Right lung (tissue), 5 donors: ENCODE results near the gene TRAIP. TPM values are rescaled to one million over a fixed set of nuclear protein-coding genes. Genes with fewer than 3 reads are reported as not detected.
"Not testable (repeated sequence)": the region's sequence is repeated elsewhere in the genome, so short reads cannot be mapped to it uniquely, and the experiment has no call there.

Experiments used
- DNase-seq, 2 donors: peaks; one replicate each; pipeline ENCODE4 v3.0.0-alpha.2; 2013
- polyA plus RNA-seq, 5 donors: library from polyadenylated mRNA; unstranded; fragments of 120-200 nt; gene quantifications; one replicate each; pipeline versions ENCODE4 v1.2.1 to v1.2.3, GENCODE V29; 2013; ENCODE audit warnings: inconsistent platforms in 1 of 5, low replicate concordance in 1 of 5; ENCODE audit not compliant: insufficient read length in 5 of 5, insufficient read depth in 1 of 5

TRAIP gene
- polyA plus RNA-seq, 5 donors, result 9.8 to 16.0 (median 12.6) TPM

- DNase-seq, result no peak
These were observed 63.8 kb downstream of the TRAIP start for GRCh38 chr3:49792371-49793150.

GRCh38 chr3:49791571-49791970 is 64.8 kb downstream of the TRAIP start:
- no peak for DNase-seq

- DNase-seq, result no peak
These were observed 65.5 kb downstream of the TRAIP start for GRCh38 chr3:49790626-49791411.

GRCh38 chr3:49788056-49788455 is 68.3 kb downstream of the TRAIP start:
- no peak for DNase-seq

- no peak for DNase-seq
These were observed 68.8 kb downstream of the TRAIP start for GRCh38 chr3:49787536-49787935.

GRCh38 chr3:49787182-49787464 is 69.2 kb downstream of the TRAIP start:
- no peak for DNase-seq

GRCh38 chr3:49786357-49787181 is 69.8 kb downstream of the TRAIP start, which contains the start of gene IP6K1:
Gene IP6K1, minus strand, starts transcription at chr3:49786542. Its CDS starts 38,502 bp downstream, at chr3:49748040.
- DNase-seq, result peak; percentile 100

GRCh38 chr3:49785565-49786356 is 70.6 kb downstream of the TRAIP start:
- peak in 1 of 2 donors; percentile 16 for DNase-seq

GRCh38 chr3:49782277-49782676 is 74.1 kb downstream of the TRAIP start:
- not testable (repeated sequence) for DNase-seq

- no peak for DNase-seq
These were observed 74.8 kb downstream of the TRAIP start for GRCh38 chr3:49781415-49782199.

GRCh38 chr3:49780975-49781365 is 75.4 kb downstream of the TRAIP start:
- not testable (repeated sequence) for DNase-seq

- no peak for DNase-seq
These were observed 76.0 kb downstream of the TRAIP start for GRCh38 chr3:49780080-49780974.

GRCh38 chr3:49779358-49780079 is 76.8 kb downstream of the TRAIP start:
- no peak for DNase-seq

Other genes starting within 250 kb of the TRAIP start
- 100 to 1,000 TPM in 1 of 5 donors, 10 to 100 TPM in 4; 87.1 to 116 (median 90.4) TPM for gene APEH, start 182.2 kb downstream of the TRAIP start, polyA plus RNA-seq
- gene MST1, start 167.1 kb downstream of the TRAIP start, polyA plus RNA-seq, result 10 to 100 TPM; 21.3 to 54.2 (median 40.5) TPM
- 10 to 100 TPM; 25.9 to 33.5 (median 27.4) TPM for gene RNF123, start 167.0 kb downstream of the TRAIP start, polyA plus RNA-seq
- 1 to 10 TPM in 4 of 5 donors, under 1 TPM in 1; 0.66 to 2.6 (median 1.9) TPM for gene AMIGO3, start 136.9 kb downstream of the TRAIP start, polyA plus RNA-seq
- 10 to 100 TPM in 4 of 5 donors, 1 to 10 TPM in 1; 9.2 to 21.5 (median 12.3) TPM for gene GMPPB, start 132.6 kb downstream of the TRAIP start, polyA plus RNA-seq
- gene IP6K1, start 70.0 kb downstream of the TRAIP start, polyA plus RNA-seq, result 10 to 100 TPM; 37.1 to 50.3 (median 44.5) TPM
- gene CDHR4, start 56.7 kb downstream of the TRAIP start, polyA plus RNA-seq, result 1 to 10 TPM in 4 of 5 donors, under 1 TPM in 1; 0.73 to 5.8 (median 4.5) TPM
- 10 to 100 TPM; 10.6 to 25.0 (median 15.6) TPM for gene INKA1, start 53.3 kb downstream of the TRAIP start, polyA plus RNA-seq
- 10 to 100 TPM; 62.5 to 90.7 (median 78.2) TPM for gene UBA7, start 42.6 kb downstream of the TRAIP start, polyA plus RNA-seq
- under 1 TPM in 2 of 5 donors, not detected in 3; 0.06 to 0.09 TPM for gene CAMKV, start 13.3 kb upstream of the TRAIP start, polyA plus RNA-seq
- 1 to 10 TPM; 4.0 to 9.2 (median 7.0) TPM for gene MST1R, start 47.3 kb upstream of the TRAIP start, polyA plus RNA-seq
- 10 to 100 TPM in 4 of 5 donors, 1 to 10 TPM in 1; 9.5 to 17.8 (median 12.0) TPM for gene MON1A, start 73.2 kb upstream of the TRAIP start, polyA plus RNA-seq
- 100 to 1,000 TPM; 158 to 206 (median 176) TPM for gene RBM6, start 83.6 kb upstream of the TRAIP start, polyA plus RNA-seq
- 100 to 1,000 TPM; 347 to 542 (median 418) TPM for gene RBM5, start 232.4 kb upstream of the TRAIP start, polyA plus RNA-seq